ENCODE data around the gene C17orf75. TPM values are rescaled to one million over a fixed set of nuclear protein-coding genes. Genes with fewer than 3 reads are reported as not detected.

The C17orf75 gene
- total and polyA plus RNA-seq, 10 of the 15 experiments (the other 5 are each of a cell fraction or from before 2014, with no cell fraction given): 21.7 to 53.0 (median 27.3) TPM

DNA sequence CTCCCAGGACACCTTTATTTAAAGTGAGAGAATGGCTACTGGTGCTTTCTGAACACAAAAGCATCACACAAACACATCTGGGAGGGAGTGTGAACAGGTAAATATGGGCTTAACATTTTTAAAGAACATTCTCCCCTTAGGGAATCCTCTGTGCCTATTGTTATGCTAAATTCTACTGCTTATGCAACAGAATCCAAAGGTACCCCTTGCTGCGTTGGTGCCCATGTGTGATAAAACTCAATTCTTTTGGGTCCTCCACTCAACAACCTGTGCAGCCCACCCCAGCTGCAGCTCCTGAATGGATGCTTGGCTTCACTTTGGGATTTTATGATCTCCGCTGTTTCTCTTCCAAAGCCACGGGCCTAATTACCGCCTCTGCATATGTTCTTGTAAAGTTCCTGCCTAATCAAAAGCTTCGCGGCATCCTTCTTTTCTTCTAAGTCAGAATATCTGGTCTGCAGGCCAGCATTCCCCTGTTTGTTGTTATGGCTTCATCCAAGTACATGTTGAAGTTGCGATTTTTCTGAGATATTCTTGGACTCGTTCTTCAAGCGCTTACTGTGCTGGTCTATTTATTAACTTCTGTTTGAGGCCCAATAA is 52.4 kb downstream of the C17orf75 start:
- no peak overlapping the region for H3K4me3 ChIP-seq
- 75% methylated on average over 9 of the region's 9 CpGs for WGBS (ENCODE audit: insufficient coverage, insufficient replicate concordance, low lambda C conversion rate, missing lambda C conversion rate)
- 0 out of 4 replicates have a peak, but pooled peaks cover 0 to 2% of the 10 kb centered on the region in 2 experiments for H3K27me3 ChIP-seq (replicated peaks in 1 of 2; ENCODE audit: control insufficient read depth in 2 of 2, insufficient read depth in 2 of 2, low read length in 1 of 2)
- no peak for ATAC-seq
- H3K36me3 ChIP-seq (ENCODE audit: control insufficient read depth in 2 of 2, insufficient read depth in 2 of 2, low read length in 1 of 2): no peaks in the 10 kb centered on the region
- no peak overlapping the region for H3K4me2 ChIP-seq (ENCODE audit: control insufficient read depth, insufficient read depth)
- SMC1A ChIA-PET (ENCODE audit: uncharacterized antibody, unreplicated experiment): no interaction called here
- no peak overlapping the region for H3K9ac ChIP-seq (ENCODE audit: control insufficient read depth, insufficient read depth, low read length)
- intact Hi-C loops (cut with micrococcal nuclease; ENCODE audit: unreplicated experiment) (no loop called here), in situ Hi-C loops (cut with MboI) (no loop called here)
- no peaks in the 10 kb centered on the region for H4K20me1 ChIP-seq (ENCODE audit: control insufficient read depth, insufficient read depth)
- DNase-seq (ENCODE audit: low read depth, low spot score): no peak
- no peak for TF ChIP-seq EP300 (IDR thresholded peaks at IDR 0.05; ENCODE audit: borderline replicate concordance in 1 of 2, control insufficient read depth in 1 of 2, low read depth in 2 of 2, low read length in 2 of 2)
- RAD21 ChIA-PET (ENCODE audit: unreplicated experiment): no interaction called here
- FAIRE-seq: no peak
- H3K27ac ChIP-seq (ENCODE audit: control insufficient read depth, insufficient read depth): no peak overlapping the region
- H3K79me2 ChIP-seq (ENCODE audit: control insufficient read depth, insufficient read depth, low read length): no peaks in the 10 kb centered on the region
- no peaks in the 10 kb centered on the region for H3K9me3 ChIP-seq (replicated peaks; ENCODE audit: control insufficient read depth, insufficient read depth, low read length)
- CTCF ChIA-PET: no interaction called here
- no peak overlapping the region for H2AFZ ChIP-seq (ENCODE audit: control insufficient read depth, low read depth, low read length)
- no TSS peak for BruUV-seq (replicated peaks)
- POLR2A ChIA-PET: no interaction called here
- H3K4me1 ChIP-seq (ENCODE audit: control insufficient read depth, insufficient read depth, low read length): peaks cover 7% of the 10 kb centered on the region

DNA sequence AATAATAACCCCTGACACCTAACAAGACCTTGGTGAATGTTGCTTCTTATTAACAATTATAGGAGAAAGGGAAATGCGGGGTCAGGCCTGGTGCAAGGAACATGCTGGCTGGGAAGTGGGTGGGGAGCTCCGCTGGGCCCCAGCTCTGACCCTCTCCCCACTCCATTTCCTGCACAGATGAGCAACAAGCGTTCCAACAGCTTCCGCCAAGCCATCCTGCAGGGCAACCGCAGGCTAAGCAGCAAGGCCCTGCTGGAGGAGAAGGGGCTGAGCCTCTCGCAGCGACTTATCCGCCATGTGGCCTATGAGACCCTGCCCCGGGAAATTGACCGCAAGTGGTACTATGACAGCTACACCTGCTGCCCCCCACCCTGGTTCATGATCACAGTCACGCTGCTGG is 53.4 kb downstream of the C17orf75 start:
- no peak overlapping the region for H3K4me2 ChIP-seq (ENCODE audit: control insufficient read depth, insufficient read depth)
- WGBS (ENCODE audit: insufficient coverage, insufficient replicate concordance, low lambda C conversion rate, missing lambda C conversion rate): 42% methylated on average over 11 of the region's 11 CpGs
- H4K20me1 ChIP-seq (ENCODE audit: control insufficient read depth, insufficient read depth): no peaks in the 10 kb centered on the region
- ChIA-PET RAD21 (ENCODE audit: unreplicated experiment) (no interaction called here), SMC1A (ENCODE audit: uncharacterized antibody, unreplicated experiment) (no interaction called here), POLR2A (no interaction called here), CTCF (no interaction called here)
- H3K36me3 ChIP-seq (ENCODE audit: control insufficient read depth in 2 of 2, insufficient read depth in 2 of 2, low read length in 1 of 2): no peaks in the 10 kb centered on the region
- H3K4me1 ChIP-seq (ENCODE audit: control insufficient read depth, insufficient read depth, low read length): peaks cover 7% of the 10 kb centered on the region
- no peak for FAIRE-seq
- no peak for ATAC-seq
- intact Hi-C loops (cut with micrococcal nuclease; ENCODE audit: unreplicated experiment) (no loop called here), in situ Hi-C loops (cut with MboI) (no loop called here)
- no peak overlapping the region for H3K4me3 ChIP-seq
- DNase-seq (ENCODE audit: low read depth, low spot score): no peak
- H2AFZ ChIP-seq (ENCODE audit: control insufficient read depth, low read depth, low read length): no peak overlapping the region
- no peaks in the 10 kb centered on the region for H3K9me3 ChIP-seq (replicated peaks; ENCODE audit: control insufficient read depth, insufficient read depth, low read length)
- H3K27ac ChIP-seq (ENCODE audit: control insufficient read depth, insufficient read depth): no peak overlapping the region
- H3K79me2 ChIP-seq (ENCODE audit: control insufficient read depth, insufficient read depth, low read length): no peaks in the 10 kb centered on the region
- H3K27me3 ChIP-seq (replicated peaks in 1 of 2; ENCODE audit: control insufficient read depth in 2 of 2, insufficient read depth in 2 of 2, low read length in 1 of 2): 0 out of 4 replicates have a peak, but pooled peaks cover 2% of the 10 kb centered on the region in 2 experiments
- no TSS peak for BruUV-seq (replicated peaks)
- TF ChIP-seq YY1 (IDR thresholded peaks at IDR 0.05; ENCODE audit: low read depth, low read length): no peak
- no peak overlapping the region for H3K9ac ChIP-seq (ENCODE audit: control insufficient read depth, insufficient read depth, low read length)
